Activated naive CD4-positive, alpha-beta T cell treated with anti-CD3 and anti-CD28 coated beads, Interleukin-2, amount 50 U/mL, for 72 hours (primary cell): ENCODE results near the gene C8G. TPM values are rescaled to one million over a fixed set of nuclear protein-coding genes. Genes with fewer than 3 reads are reported as not detected.
A peak's percentile ranks its signal among the peaks of the same experiment; 100 is the strongest.

Source experiments
- ATAC-seq, 2 donors: fragments of 150-1000 bp; cut with Tn5 transposase; 2 replicates each; pipeline ENCODE4 v1.10.0; 2021; ENCODE audit warnings: mild to moderate bottlenecking in 2 of 2, moderate library complexity in 2 of 2
- DNase-seq, 2 donors: peaks; one replicate each; pipeline ENCODE4 v3.0.0; 2021 to 2022; ENCODE audit warnings: low spot score in 2 of 2
- H3K27ac Mint-ChIP-seq, 2 donors: one replicate each; pipeline ENCODE4 v1.8.0; 2022; ENCODE audit warnings: mild to moderate bottlenecking in 2 of 2, mixed read lengths in 2 of 2
- H3K36me3 Mint-ChIP-seq, 2 donors: one replicate each; pipeline ENCODE4 v1.8.0; 2022; ENCODE audit warnings: mixed read lengths in 2 of 2
- H3K9me3 Mint-ChIP-seq, 2 donors: one replicate each; pipeline ENCODE4 v1.8.0; 2022; ENCODE audit warnings: mixed read lengths in 2 of 2
- total RNA-seq, 2 donors: library from RNA; stranded (reverse); gene quantifications; one replicate each; pipeline ENCODE4 v1.2.3, GENCODE V29; 2022

C8G gene
- 1 to 10 TPM; 1.5 to 2.5 TPM for total RNA-seq

- ATAC-seq = peak; percentile 77
- DNase-seq = peak; percentile 98 to 99
- peak within 1 kb of the TSS; percentile 59 to 87 for H3K27ac Mint-ChIP-seq
- no peaks in the 10 kb centered on the region for H3K9me3 Mint-ChIP-seq
- H3K36me3 Mint-ChIP-seq = peaks cover 0 to 11% of the 10 kb centered on the region in 2 donors
Measured at GRCh38 chr9:136944519-136945332, at the start of gene C8G, which contains the start of gene FBXW5. Gene C8G, plus strand, starts transcription at chr9:136945243. Its CDS starts 78 bp downstream, at chr9:136945321. Gene FBXW5, minus strand, starts transcription at chr9:136944738. Its CDS starts 655 bp downstream, at chr9:136944083.

GRCh38 chr9:136896027-136896426, 49.0 kb upstream of the C8G start:
- DNase-seq = no peak
- no peaks in the 10 kb centered on the region for H3K9me3 Mint-ChIP-seq
- H3K36me3 Mint-ChIP-seq = peaks cover 0 to 21% of the 10 kb centered on the region in 2 donors
- ATAC-seq = no peak
- no peak overlapping the region for H3K27ac Mint-ChIP-seq

DNA sequence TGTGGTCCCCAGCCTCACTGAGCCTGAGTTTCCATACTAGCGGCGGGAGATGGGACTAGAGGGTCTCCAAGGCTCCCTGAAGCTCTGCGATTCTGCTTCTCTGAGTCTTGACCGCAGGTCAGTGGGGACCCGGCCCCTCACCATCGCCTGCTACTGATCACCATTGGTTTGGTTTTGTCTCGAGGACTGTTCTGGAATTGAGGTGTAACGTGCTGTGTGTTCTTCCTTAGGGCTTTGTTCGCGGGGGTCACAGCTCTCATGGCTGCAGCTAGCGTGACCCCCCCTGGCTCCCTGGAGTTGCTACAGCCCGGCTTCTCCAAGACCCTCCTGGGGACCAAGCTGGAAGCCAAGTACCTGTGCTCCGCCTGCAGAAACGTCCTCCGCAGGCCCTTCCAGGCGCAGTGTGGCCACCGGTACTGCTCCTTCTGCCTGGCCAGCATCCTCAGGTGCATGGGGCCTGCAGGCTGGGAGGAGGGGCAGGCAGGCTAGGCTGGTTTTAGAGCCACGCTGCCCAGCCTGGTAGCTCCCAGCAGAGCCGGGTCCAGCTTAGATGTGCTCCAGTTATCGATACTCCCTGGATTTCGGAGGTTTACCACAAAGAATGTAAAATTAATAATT, 46.5 kb upstream of the C8G start:
- DNase-seq (no peak), ATAC-seq (no peak)
- H3K36me3 Mint-ChIP-seq = peaks cover 0 to 34% of the 10 kb centered on the region in 2 donors
- H3K27ac Mint-ChIP-seq = no peak overlapping the region
- H3K9me3 Mint-ChIP-seq = no peaks in the 10 kb centered on the region

DNA sequence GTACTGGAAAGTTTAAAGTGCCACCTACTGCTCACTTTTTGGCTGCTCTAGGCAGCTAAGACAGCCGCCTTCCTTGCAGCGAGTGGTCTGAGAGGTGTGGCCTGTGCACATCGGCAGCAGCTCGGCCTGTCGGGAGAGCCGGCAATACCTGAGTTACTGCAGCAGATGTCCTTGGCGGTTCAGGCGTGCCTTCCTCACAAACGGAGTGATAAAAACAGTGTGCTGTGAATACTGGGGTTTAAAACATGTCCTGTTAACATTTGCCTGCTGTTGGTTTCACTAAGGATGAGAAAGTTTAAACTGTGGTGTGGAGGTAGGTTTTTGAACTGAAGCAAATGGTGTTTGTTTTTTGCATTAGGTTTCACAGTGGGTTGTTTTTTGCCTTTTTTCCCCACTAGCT, 45.8 kb upstream of the C8G start:
- peak overlapping the region in 1 of 2 donors; percentile 22 for H3K27ac Mint-ChIP-seq
- no peak for ATAC-seq
- no peaks in the 10 kb centered on the region for H3K9me3 Mint-ChIP-seq
- peaks cover 0 to 34% of the 10 kb centered on the region in 2 donors for H3K36me3 Mint-ChIP-seq
- no peak for DNase-seq

GRCh38 chr9:136900556-136900955, 44.5 kb upstream of the C8G start:
- Mint-ChIP-seq H3K27ac (peak overlapping the region; percentile 62 to 98), H3K9me3 (no peaks in the 10 kb centered on the region), H3K36me3 (peaks cover 0 to 33% of the 10 kb centered on the region in 2 donors)
- ATAC-seq (no peak), DNase-seq (no peak)

- peaks cover 0 to 33% of the 10 kb centered on the region in 2 donors for H3K36me3 Mint-ChIP-seq
Measured at GRCh38 chr9:136900988-136901515, 44.0 kb upstream of the C8G start.

GRCh38 chr9:136901516-136902258, 43.4 kb upstream of the C8G start:
- H3K36me3 Mint-ChIP-seq = peaks cover 0 to 33% of the 10 kb centered on the region in 2 donors
- no peaks in the 10 kb centered on the region for H3K9me3 Mint-ChIP-seq
- peak; percentile 70 to 84 for ATAC-seq
- DNase-seq = peak; percentile 73 to 81
- peak overlapping the region; percentile 96 to 98 for H3K27ac Mint-ChIP-seq

More at GRCh38 chr9:136900988-136901515, 44.0 kb upstream of the C8G start:
- no peaks in the 10 kb centered on the region for H3K9me3 Mint-ChIP-seq
- H3K27ac Mint-ChIP-seq = peak overlapping the region; percentile 96 to 98
- ATAC-seq = no peak
- no peak for DNase-seq

DNA sequence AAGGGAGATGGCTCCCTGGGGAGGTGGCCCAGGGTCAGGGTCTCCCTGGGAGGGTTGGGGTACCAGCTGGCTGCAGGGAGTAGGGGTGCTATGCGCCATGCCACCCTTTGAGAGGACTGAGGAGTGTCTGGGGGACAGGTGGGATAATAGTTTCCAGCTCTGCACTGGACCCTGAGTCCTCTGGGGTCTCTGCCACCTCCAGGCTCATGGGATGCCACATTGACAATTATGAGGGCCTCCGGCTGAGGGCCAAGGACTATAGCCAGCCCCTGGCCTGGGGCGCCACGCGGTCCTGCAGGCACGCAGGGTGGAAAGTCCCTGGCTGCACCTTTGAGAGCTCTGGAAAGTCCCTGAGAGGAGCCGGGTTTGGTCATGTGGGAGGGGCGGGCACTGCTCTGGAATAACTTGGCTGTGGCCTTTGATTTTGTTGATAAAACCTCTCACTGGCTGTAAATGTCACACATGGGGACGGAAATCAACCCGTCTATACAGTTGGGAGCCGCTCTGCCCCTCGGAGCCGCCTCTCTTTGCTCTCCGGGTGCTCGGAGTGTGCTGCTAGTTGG, 42.7 kb upstream of the C8G start:
- ATAC-seq = peak; percentile 89 to 90

GRCh38 chr9:136903041-136903554, 41.9 kb upstream of the C8G start:
- peaks cover 7 to 33% of the 10 kb centered on the region in 2 donors for H3K36me3 Mint-ChIP-seq
- DNase-seq (no peak), ATAC-seq (no peak)

More for the DNA sequence above, 42.7 kb upstream of the C8G start:
- Mint-ChIP-seq H3K9me3 (no peaks in the 10 kb centered on the region), H3K36me3 (peaks cover 5 to 33% of the 10 kb centered on the region in 2 donors), H3K27ac (peak overlapping the region; percentile 96 to 98)
- peak; percentile 71 to 90 for DNase-seq

GRCh38 chr9:136906266-136906665, 38.8 kb upstream of the C8G start:
- Mint-ChIP-seq H3K27ac (peak overlapping the region; percentile 55 to 82), H3K36me3 (peaks cover 7 to 20% of the 10 kb centered on the region in 2 donors), H3K9me3 (no peaks in the 10 kb centered on the region)
- DNase-seq (no peak), ATAC-seq (no peak)

More at GRCh38 chr9:136903041-136903554, 41.9 kb upstream of the C8G start:
- no peaks in the 10 kb centered on the region for H3K9me3 Mint-ChIP-seq
- peak overlapping the region; percentile 96 to 98 for H3K27ac Mint-ChIP-seq

DNA sequence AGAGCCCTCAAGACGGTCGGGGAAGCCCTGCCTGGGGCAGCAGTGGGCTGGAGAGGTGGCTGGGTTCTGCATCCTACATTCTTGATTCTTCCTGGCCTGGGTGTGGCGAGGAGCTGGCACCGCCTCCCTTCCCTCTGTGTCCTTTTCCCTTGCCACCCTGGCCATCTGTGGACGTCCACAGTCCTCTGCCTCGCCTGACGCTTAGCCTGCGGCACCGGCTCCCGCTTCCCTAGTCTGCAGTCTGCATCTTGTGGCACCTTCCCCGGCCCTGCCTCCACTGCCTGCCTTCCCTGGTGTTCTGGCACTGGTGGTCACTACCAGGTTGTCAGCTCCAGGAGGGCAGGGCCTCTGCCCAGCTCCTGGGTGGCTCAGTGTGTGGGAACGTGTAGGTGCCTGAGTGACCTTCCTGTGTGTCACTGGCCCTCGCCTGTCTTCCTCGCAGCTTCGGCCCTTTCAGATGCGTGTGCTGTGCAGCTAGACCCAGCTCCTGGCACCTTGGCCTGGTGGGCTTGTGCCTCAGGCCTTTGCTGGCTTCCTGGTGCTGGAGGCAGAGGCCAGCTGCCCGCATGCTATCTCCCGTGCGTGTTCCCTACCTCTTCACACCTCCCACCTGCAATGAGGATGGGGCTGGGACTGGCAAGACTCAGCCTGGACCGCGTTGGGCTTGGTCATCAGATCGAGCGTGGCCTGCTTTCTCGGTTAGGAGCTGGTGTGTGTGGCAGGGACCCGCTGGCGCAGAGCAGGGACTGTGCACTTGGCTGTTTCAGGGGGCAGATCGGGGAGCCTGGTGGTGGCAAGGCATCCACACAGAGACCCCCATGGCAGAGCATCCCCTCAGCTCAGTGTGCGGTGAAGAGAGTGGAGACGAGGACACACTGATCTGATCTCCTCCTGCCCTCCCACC, 37.8 kb upstream of the C8G start:
- H3K27ac Mint-ChIP-seq = peak overlapping the region; percentile 82
- DNase-seq (no peak), ATAC-seq (no peak)
- H3K36me3 Mint-ChIP-seq = peaks cover 7 to 20% of the 10 kb centered on the region in 2 donors
- no peaks in the 10 kb centered on the region for H3K9me3 Mint-ChIP-seq

- peak in 1 of 2 donors; percentile 13 for ATAC-seq
- Mint-ChIP-seq H3K36me3 (peaks cover 4 to 11% of the 10 kb centered on the region in 2 donors), H3K27ac (peak overlapping the region in 1 of 2 donors; percentile 0), H3K9me3 (no peaks in the 10 kb centered on the region)
- no peak for DNase-seq
Measured at GRCh38 chr9:136910197-136910900, 34.7 kb upstream of the C8G start.

GRCh38 chr9:136910901-136911245, 34.2 kb upstream of the C8G start:
- no peaks in the 10 kb centered on the region for H3K9me3 Mint-ChIP-seq
- H3K36me3 Mint-ChIP-seq = peaks cover 7 to 12% of the 10 kb centered on the region in 2 donors
- no peak for DNase-seq
- peak overlapping the region in 1 of 2 donors; percentile 0 for H3K27ac Mint-ChIP-seq
- ATAC-seq = peak; percentile 23 to 32

DNA sequence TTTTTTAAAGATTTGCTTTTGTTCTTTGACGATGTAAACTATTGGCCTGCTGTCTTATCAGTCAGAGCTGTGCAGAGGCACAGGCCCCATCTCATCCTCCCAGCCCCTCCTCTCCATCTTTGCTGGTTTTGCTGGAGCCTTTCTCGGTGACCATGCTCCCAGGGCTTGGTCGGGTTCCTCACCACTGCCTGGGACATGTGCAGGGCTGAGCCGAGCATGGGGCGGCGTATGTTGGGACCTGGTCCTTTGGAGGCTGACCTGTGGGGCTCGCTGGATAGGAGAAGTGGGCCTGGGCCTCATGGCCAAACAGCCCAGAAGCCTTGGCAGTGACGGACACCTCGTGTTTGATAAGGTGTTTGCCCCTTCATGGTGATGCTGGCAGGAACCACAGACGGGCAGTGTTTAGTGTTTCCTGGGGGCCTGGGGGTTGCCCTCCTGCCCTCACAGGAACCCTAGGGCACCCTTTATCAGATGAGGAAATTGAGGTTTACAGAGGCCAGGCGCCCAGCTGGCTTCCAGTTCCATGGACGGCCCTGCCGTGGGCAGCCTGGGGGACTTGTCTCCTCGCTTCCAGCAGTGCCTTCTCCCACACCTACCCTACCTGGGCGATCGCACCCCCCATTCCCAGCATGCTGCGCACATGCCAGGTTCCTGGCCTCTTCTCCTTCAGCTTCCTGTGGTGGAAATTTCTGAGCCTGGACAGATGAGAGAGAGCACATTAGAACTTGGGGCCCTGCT, 31.2 kb upstream of the C8G start:
- ATAC-seq (no peak), DNase-seq (no peak)
- Mint-ChIP-seq H3K9me3 (no peaks in the 10 kb centered on the region), H3K27ac (no peak overlapping the region), H3K36me3 (peaks cover 15 to 19% of the 10 kb centered on the region in 2 donors)
